Measurements from ENCODE around the gene HP1BP3.

- no peak for TF ChIP-seq CTCF (IDR thresholded peaks at IDR 0.05; ENCODE audit: poor library complexity, severe bottlenecking)
- no peak for TF ChIP-seq SMC3 (conservative IDR thresholded peaks at IDR 0.05; ENCODE audit: poor library complexity)
- no peak for TF ChIP-seq TAF1 (IDR thresholded peaks at IDR 0.05; ENCODE audit: low read depth)
- no peak for TF ChIP-seq EZH2 (IDR thresholded peaks at IDR 0.05; ENCODE audit: borderline replicate concordance, insufficient read depth, low read length, poor library complexity, severe bottlenecking)
- TF ChIP-seq MXI1 (conservative IDR thresholded peaks at IDR 0.05; ENCODE audit: poor library complexity, severe bottlenecking): no peak
- TF ChIP-seq REST (IDR thresholded peaks at IDR 0.05; ENCODE audit: borderline replicate concordance): no peak
- TF ChIP-seq POLR2AphosphoS5 (IDR thresholded peaks at IDR 0.05): no peak
- TF ChIP-seq EP300 (conservative IDR thresholded peaks at IDR 0.05; ENCODE audit: poor library complexity, severe bottlenecking): no peak
Observed at GRCh38 chr1:20709868-20710267, 77.2 kb downstream of the HP1BP3 start.
